Activated naive CD4-positive, alpha-beta T cell treated with Interleukin-2 at 50 U/mL for 16 hours (primary cell): ENCODE data around the gene ZDHHC6.
"Not testable (repeated sequence)": the region's sequence is repeated elsewhere in the genome, so short reads cannot be mapped to it uniquely, and the experiment has no call there.

Experiments used
- DNase-seq: peaks from one replicate; pipeline ENCODE4 v3.0.0-alpha.2; 2020

The ZDHHC6 gene

GRCh38 chr10:112388056-112388455, 58.7 kb downstream of the ZDHHC6 start:
- not testable (repeated sequence) for DNase-seq

- DNase-seq = no peak
These were observed 61.5 kb downstream of the ZDHHC6 start for GRCh38 chr10:112385201-112385600.

- no peak for DNase-seq
These were observed 62.6 kb downstream of the ZDHHC6 start for GRCh38 chr10:112384141-112384540.

GRCh38 chr10:112383325-112383724, 63.4 kb downstream of the ZDHHC6 start:
- peak; percentile 18 for DNase-seq

GRCh38 chr10:112382515-112383235, 64.0 kb downstream of the ZDHHC6 start:
- no peak for DNase-seq
